ENCODE results near the gene NLRC4. TPM values are rescaled to one million over a fixed set of nuclear protein-coding genes. Genes with fewer than 3 reads are reported as not detected.
"Not testable (repeated sequence)": the region's sequence is repeated elsewhere in the genome, so short reads cannot be mapped to it uniquely, and the experiment has no call there.

NLRC4 gene
- total RNA-seq, 1 donor from 2014 or later, result 0.43 TPM

- intact Hi-C loops (cut with DNase I), result no loop called here
Observed at GRCh38 chr2:32250290-32250689, 14.4 kb downstream of the NLRC4 start.

GRCh38 chr2:32249731-32250236 lies 14.9 kb downstream of the NLRC4 start:
- DNase-seq (ENCODE audit: low spot score), result no peak
- intact Hi-C loops (cut with DNase I), result no loop called here

More at GRCh38 chr2:32250290-32250689, 14.4 kb downstream of the NLRC4 start:
- DNase-seq (ENCODE audit: low spot score), result no peak

GRCh38 chr2:32248299-32248698 lies 16.4 kb downstream of the NLRC4 start:
- intact Hi-C loops (cut with DNase I), result no loop called here

GRCh38 chr2:32246911-32247310 lies 17.8 kb downstream of the NLRC4 start:
- DNase-seq (ENCODE audit: low spot score), result no peak
- intact Hi-C loops (cut with DNase I), result no loop called here

More at GRCh38 chr2:32248299-32248698, 16.4 kb downstream of the NLRC4 start:
- DNase-seq (ENCODE audit: low spot score), result no peak

GRCh38 chr2:32242331-32242730 lies 22.4 kb downstream of the NLRC4 start:
- DNase-seq (ENCODE audit: low spot score), result no peak
- intact Hi-C loops (cut with DNase I), result no loop called here

GRCh38 chr2:32237996-32238395 lies 26.7 kb downstream of the NLRC4 start:
- intact Hi-C loops (cut with DNase I), result no loop called here

GRCh38 chr2:32237488-32237887 lies 27.2 kb downstream of the NLRC4 start:
- no peak for DNase-seq (ENCODE audit: low spot score)
- intact Hi-C loops (cut with DNase I), result no loop called here

More at GRCh38 chr2:32237996-32238395, 26.7 kb downstream of the NLRC4 start:
- no peak for DNase-seq (ENCODE audit: low spot score)

GRCh38 chr2:32235315-32235714 lies 29.4 kb downstream of the NLRC4 start:
- intact Hi-C loops (cut with DNase I), result no loop called here
- DNase-seq (ENCODE audit: low spot score), result no peak

GRCh38 chr2:32231959-32232358 lies 32.7 kb downstream of the NLRC4 start:
- DNase-seq (ENCODE audit: low spot score), result no peak
- intact Hi-C loops (cut with DNase I), result no loop called here

- intact Hi-C loops (cut with DNase I), result no loop called here
- no peak for DNase-seq (ENCODE audit: low spot score)
Observed at GRCh38 chr2:32229635-32230034, 35.1 kb downstream of the NLRC4 start.

GRCh38 chr2:32228181-32228580 lies 36.5 kb downstream of the NLRC4 start:
- DNase-seq (ENCODE audit: low spot score), result no peak
- intact Hi-C loops (cut with DNase I), result no loop called here

GRCh38 chr2:32227492-32227891 lies 37.2 kb downstream of the NLRC4 start:
- intact Hi-C loops (cut with DNase I), result no loop called here
- no peak for DNase-seq (ENCODE audit: low spot score)

- no peak for DNase-seq (ENCODE audit: low spot score)
- intact Hi-C loops (cut with DNase I), result no loop called here
Observed at GRCh38 chr2:32222966-32223365, 41.7 kb downstream of the NLRC4 start.

GRCh38 chr2:32220445-32220844 lies 44.2 kb downstream of the NLRC4 start:
- intact Hi-C loops (cut with DNase I), result no loop called here
- no peak for DNase-seq (ENCODE audit: low spot score)

- intact Hi-C loops (cut with DNase I), result no loop called here
Observed at GRCh38 chr2:32212295-32212694, 52.4 kb downstream of the NLRC4 start.

GRCh38 chr2:32210767-32211408 lies 53.8 kb downstream of the NLRC4 start:
- intact Hi-C loops (cut with DNase I), result no loop called here

More at GRCh38 chr2:32212295-32212694, 52.4 kb downstream of the NLRC4 start:
- DNase-seq (ENCODE audit: low spot score), result no peak

GRCh38 chr2:32203428-32203827 lies 61.3 kb downstream of the NLRC4 start:
- intact Hi-C loops (cut with DNase I); DNase-seq (ENCODE audit: low spot score): not testable (repeated sequence)

More at GRCh38 chr2:32210767-32211408, 53.8 kb downstream of the NLRC4 start:
- no peak for DNase-seq (ENCODE audit: low spot score)

- intact Hi-C loops (cut with DNase I), result no loop called here
Observed at GRCh38 chr2:32200814-32201213, 63.9 kb downstream of the NLRC4 start.

GRCh38 chr2:32192418-32192817 lies 72.3 kb downstream of the NLRC4 start:
- intact Hi-C loops (cut with DNase I), result no loop called here
- DNase-seq (ENCODE audit: low spot score), result no peak

More at GRCh38 chr2:32200814-32201213, 63.9 kb downstream of the NLRC4 start:
- no peak for DNase-seq (ENCODE audit: low spot score)

- DNase-seq (ENCODE audit: low spot score), result no peak
- intact Hi-C loops (cut with DNase I), result no loop called here
Observed at GRCh38 chr2:32189011-32189410, 75.7 kb downstream of the NLRC4 start.

- intact Hi-C loops (cut with DNase I), result no loop called here
Observed at GRCh38 chr2:32182667-32183066, 82.0 kb downstream of the NLRC4 start.

More at GRCh38 chr2:32182667-32183066, 82.0 kb downstream of the NLRC4 start:
- DNase-seq (ENCODE audit: low spot score), result no peak

Measured in cardiac septum (tissue), 1 donor.